Body of pancreas (tissue), 4 donors: ENCODE data around the gene SEC23IP. TPM values are rescaled to one million over a fixed set of nuclear protein-coding genes. Genes with fewer than 3 reads are reported as not detected.

Experiments
- ATAC-seq: fragments of 150-250 bp; one replicate; pipeline ENCODE4 v1.9.1; 2016
- DNase-seq, 4 donors: peaks; one replicate each; pipeline ENCODE4 v3.0.0-alpha.2; 2019
- H3K27ac ChIP-seq, 4 donors: fragments of 200-600 bp; sonication (generic); 1 replicate in 3 of 4; 2 replicates in 1 of 4; pipeline versions ENCODE4 v1.5.1 to v1.6.1; 2016 to 2019; ENCODE audit warnings: mild to moderate bottlenecking in 1 of 4, mixed read lengths in 1 of 4, moderate library complexity in 1 of 4
- H3K27me3 ChIP-seq, 2 donors: fragments of 200-600 bp; sonication (generic); one replicate each; pipeline ENCODE4 v1.6.0; 2016; ENCODE audit warnings: mild to moderate bottlenecking in 1 of 2
- H3K36me3 ChIP-seq, 2 donors: fragments of 200-600 bp; sonication (generic); replicated peaks in 1 of 2; 2 replicates each; pipeline ENCODE4 v1.5.1; 2016; ENCODE audit warnings: low read depth in 2 of 2; ENCODE audit not compliant: insufficient read depth in 1 of 2
- H3K4me1 ChIP-seq: fragments of 200-600 bp; sonication (generic); one replicate; pipeline ENCODE4 v1.6.0; 2016
- H3K4me3 ChIP-seq, 2 donors: fragments of 200-600 bp; sonication (generic); 1 replicate in 1 of 2; 2 replicates in 1 of 2; pipeline ENCODE4 v1.5.1; 2016 to 2019
- H3K9me3 ChIP-seq, 3 donors: fragments of 200-600 bp; sonication (generic); 1 replicate in 2 of 3; 2 replicates in 1 of 3; pipeline ENCODE4 v1.5.1; 2016
- CTCF ChIP-seq, 7 experiments: fragments of 450-650 bp in 4 of 7; fragments of 200-600 bp in 3 of 7; sonication (generic) in 3 of 7; IDR thresholded peaks; one replicate each; pipeline ENCODE4 v1.5.1; 2016 to 2019; ENCODE audit warnings: antibody characterized with exemption in 7 of 7
- POLR2A ChIP-seq, 3 donors: fragments of 450-650 bp; IDR thresholded peaks; one replicate each; pipeline ENCODE4 v1.6.1; 2016; ENCODE audit warnings: antibody characterized with exemption in 3 of 3, mild to moderate bottlenecking in 2 of 3
- WGBS, 2 donors: methylation state at CpG; one replicate each; pipeline ENCODE4 v1.1.5; 2017; 5-methylcytosine and 5-hydroxymethylcytosine counted together
- intact Hi-C: fragments of 100-400 bp; cut with DNase I; formaldehyde crosslinking; loops from one replicate; pipeline ENCODE4 v1.15.1; 2023
- total RNA-seq, 2 donors: library from RNA; depleted of rRNA; stranded (reverse); fragments of >200 nt; gene quantifications; one replicate each; pipeline ENCODE4 v1.1.0, GENCODE V29; 2016

Gene SEC23IP
- total RNA-seq, 2 donors from 2014 or later, result 10.1 to 24.1 TPM

GRCh38 chr10:119893074-119893473 is 544 bp downstream of the SEC23IP start:
- 0 to 4% methylated on average over 9 of the region's 9 CpGs for WGBS, 2 donors
- DNase-seq (peak in 2 of 4 donors; percentile 7 to 12), ATAC-seq (no peak)
- Histone ChIP-seq H3K9me3 (no peaks in the 10 kb centered on the region), H3K27ac (peak overlapping the region; percentile 67 to 86 (median 78)), H3K4me1 (peaks cover 51% of the 10 kb centered on the region), H3K4me3 (peak overlapping the region; percentile 82 to 84), H3K36me3 (no peaks in the 10 kb centered on the region), H3K27me3 (no peaks in the 10 kb centered on the region)
- TF ChIP-seq CTCF (IDR thresholded peaks at IDR 0.05) (no peak), POLR2A (IDR thresholded peaks at IDR 0.05) (no peak)
- intact Hi-C loops, result no loop called here

- H3K4me1 ChIP-seq, result peaks cover 58% of the 10 kb centered on the region
- DNase-seq (no peak), ATAC-seq (no peak)
- H3K9me3 ChIP-seq, result no peaks in the 10 kb centered on the region
- peak overlapping the region in 2 of 4 donors; percentile 73 to 86 for H3K27ac ChIP-seq
- intact Hi-C loops, result no loop called here
- 55 to 60% methylated on average over 3 of the region's 3 CpGs for WGBS, 2 donors
- H3K36me3 ChIP-seq, result no peaks in the 10 kb centered on the region
- no peak overlapping the region for H3K4me3 ChIP-seq
- TF ChIP-seq CTCF (IDR thresholded peaks at IDR 0.05) (no peak), POLR2A (IDR thresholded peaks at IDR 0.05) (no peak)
- no peaks in the 10 kb centered on the region for H3K27me3 ChIP-seq
These were observed 1.4 kb downstream of the SEC23IP start for GRCh38 chr10:119893845-119894427.

- WGBS, 2 donors, result 5 to 7% methylated on average over 4 of the region's 4 CpGs
- H3K4me1 ChIP-seq, result peaks cover 58% of the 10 kb centered on the region
These were observed 3.6 kb downstream of the SEC23IP start for GRCh38 chr10:119896061-119896655.

GRCh38 chr10:119896937-119897770 is 4.6 kb downstream of the SEC23IP start:
- H3K4me1 ChIP-seq, result peaks cover 52% of the 10 kb centered on the region
- ATAC-seq, result no peak
- no peak overlapping the region for H3K4me3 ChIP-seq
- H3K9me3 ChIP-seq, result no peaks in the 10 kb centered on the region
- 23 to 28% methylated on average over 9 of the region's 9 CpGs for WGBS, 2 donors
- intact Hi-C loops, result no loop called here
- peak; percentile 44 to 72 (median 58) for DNase-seq
- no peaks in the 10 kb centered on the region for H3K27me3 ChIP-seq
- peak overlapping the region; percentile 53 to 76 (median 72) for H3K27ac ChIP-seq
- H3K36me3 ChIP-seq, result no peaks in the 10 kb centered on the region
- TF ChIP-seq POLR2A (IDR thresholded peaks at IDR 0.05), result no peak
- TF ChIP-seq CTCF (IDR thresholded peaks at IDR 0.05), result no peak

More at GRCh38 chr10:119896061-119896655, 3.6 kb downstream of the SEC23IP start:
- no peaks in the 10 kb centered on the region for H3K36me3 ChIP-seq
- H3K27me3 ChIP-seq, result no peaks in the 10 kb centered on the region
- DNase-seq (peak; percentile 34 to 70 (median 62)), ATAC-seq (peak; percentile 72)
- peak overlapping the region; percentile 71 to 76 (median 72) for H3K27ac ChIP-seq
- TF ChIP-seq CTCF (IDR thresholded peaks at IDR 0.05) (no peak), POLR2A (IDR thresholded peaks at IDR 0.05) (no peak)
- H3K4me3 ChIP-seq, result no peak overlapping the region
- intact Hi-C loops, result no loop called here
- H3K9me3 ChIP-seq, result no peaks in the 10 kb centered on the region
